ENCODE data around the gene GALNT13. TPM values are rescaled to one million over a fixed set of nuclear protein-coding genes. Genes with fewer than 3 reads are reported as not detected.

Gene GALNT13
- total RNA-seq, 1 experiment from 2014 or later = not detected

- ChIA-PET POLR2A (no interaction called here), CTCF (no interaction called here)
- no peak overlapping the region for H3K4me3 ChIP-seq (ENCODE audit: low read depth, low read length)
- H3K4me3 Mint-ChIP-seq (ENCODE audit: unreplicated experiment) = no peak overlapping the region
- H3K4me1 ChIP-seq = no peaks in the 10 kb centered on the region
- no peaks in the 10 kb centered on the region for H3K36me3 ChIP-seq (ENCODE audit: control insufficient read depth, insufficient read depth, low read length)
- no peak overlapping the region for H3K27ac Mint-ChIP-seq (ENCODE audit: unreplicated experiment)
- peaks cover 10% of the 10 kb centered on the region for H3K9me3 Mint-ChIP-seq (ENCODE audit: unreplicated experiment)
- H3K27me3 ChIP-seq (replicated peaks; ENCODE audit: control insufficient read depth, insufficient read depth, low read length) = no peaks in the 10 kb centered on the region
- intact Hi-C loops (cut with micrococcal nuclease; ENCODE audit: unreplicated experiment) = no loop called here
- no TSS peak for BruUV-seq (replicated peaks)
- no peaks in the 10 kb centered on the region for H3K4me1 Mint-ChIP-seq (ENCODE audit: low read depth, unreplicated experiment)
- DNase-seq = no peak
- H3K9me3 ChIP-seq = no peaks in the 10 kb centered on the region; the same call in 1 of the 2 replicates
- no peaks in the 10 kb centered on the region for H3K36me3 Mint-ChIP-seq (ENCODE audit: insufficient read depth, unreplicated experiment)
- TF ChIP-seq, protein P1, sequence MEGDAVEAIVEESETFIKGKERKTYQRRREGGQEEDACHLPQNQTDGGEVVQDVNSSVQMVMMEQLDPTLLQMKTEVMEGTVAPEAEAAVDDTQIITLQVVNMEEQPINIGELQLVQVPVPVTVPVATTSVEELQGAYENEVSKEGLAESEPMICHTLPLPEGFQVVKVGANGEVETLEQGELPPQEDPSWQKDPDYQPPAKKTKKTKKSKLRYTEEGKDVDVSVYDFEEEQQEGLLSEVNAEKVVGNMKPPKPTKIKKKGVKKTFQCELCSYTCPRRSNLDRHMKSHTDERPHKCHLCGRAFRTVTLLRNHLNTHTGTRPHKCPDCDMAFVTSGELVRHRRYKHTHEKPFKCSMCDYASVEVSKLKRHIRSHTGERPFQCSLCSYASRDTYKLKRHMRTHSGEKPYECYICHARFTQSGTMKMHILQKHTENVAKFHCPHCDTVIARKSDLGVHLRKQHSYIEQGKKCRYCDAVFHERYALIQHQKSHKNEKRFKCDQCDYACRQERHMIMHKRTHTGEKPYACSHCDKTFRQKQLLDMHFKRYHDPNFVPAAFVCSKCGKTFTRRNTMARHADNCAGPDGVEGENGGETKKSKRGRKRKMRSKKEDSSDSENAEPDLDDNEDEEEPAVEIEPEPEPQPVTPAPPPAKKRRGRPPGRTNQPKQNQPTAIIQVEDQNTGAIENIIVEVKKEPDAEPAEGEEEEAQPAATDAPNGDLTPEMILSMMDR (IDR thresholded peaks at IDR 0.05; ENCODE audit: insufficient read depth in 1 of 2, low read depth in 1 of 2, low read length in 1 of 2, severe bottlenecking in 1 of 2, unreplicated experiment in 1 of 2) = no peak
- no peaks in the 10 kb centered on the region for H3K27me3 Mint-ChIP-seq (ENCODE audit: insufficient read depth, unreplicated experiment)
Measured at GRCh38 chr2:154289870-154290269, 418.1 kb downstream of the GALNT13 start.

- Histone ChIP-seq H3K36me3 (ENCODE audit: control insufficient read depth, insufficient read depth, low read length) (no peaks in the 10 kb centered on the region), H3K4me3 (ENCODE audit: low read depth, low read length) (no peak overlapping the region), H3K9me3 (no peaks in the 10 kb centered on the region; the same call in 1 of the 2 replicates), H3K4me1 (no peaks in the 10 kb centered on the region), H3K27me3 (replicated peaks; ENCODE audit: control insufficient read depth, insufficient read depth, low read length) (no peaks in the 10 kb centered on the region)
- no peak overlapping the region for H3K27ac Mint-ChIP-seq (ENCODE audit: unreplicated experiment)
- intact Hi-C loops (cut with micrococcal nuclease; ENCODE audit: unreplicated experiment) = no loop called here
- no peak overlapping the region for H3K4me3 Mint-ChIP-seq (ENCODE audit: unreplicated experiment)
- no TSS peak for BruUV-seq (replicated peaks)
- POLR2A ChIA-PET = no interaction called here
- TF ChIP-seq, protein P1 (IDR thresholded peaks at IDR 0.05; ENCODE audit: insufficient read depth in 1 of 2, low read depth in 1 of 2, low read length in 1 of 2, severe bottlenecking in 1 of 2, unreplicated experiment in 1 of 2) = no peak
- peaks cover 10% of the 10 kb centered on the region for H3K9me3 Mint-ChIP-seq (ENCODE audit: unreplicated experiment)
- CTCF ChIA-PET = no interaction called here
- no peak for DNase-seq
- no peaks in the 10 kb centered on the region for H3K4me1 Mint-ChIP-seq (ENCODE audit: low read depth, unreplicated experiment)
- H3K36me3 Mint-ChIP-seq (ENCODE audit: insufficient read depth, unreplicated experiment) = no peaks in the 10 kb centered on the region
- H3K27me3 Mint-ChIP-seq (ENCODE audit: insufficient read depth, unreplicated experiment) = no peaks in the 10 kb centered on the region
Measured at GRCh38 chr2:154291511-154291910, 419.8 kb downstream of the GALNT13 start.

GRCh38 chr2:154291927-154292326 is 420.2 kb downstream of the GALNT13 start:
- Histone ChIP-seq H3K4me3 (ENCODE audit: low read depth, low read length) (no peak overlapping the region), H3K27me3 (replicated peaks; ENCODE audit: control insufficient read depth, insufficient read depth, low read length) (no peaks in the 10 kb centered on the region), H3K36me3 (ENCODE audit: control insufficient read depth, insufficient read depth, low read length) (no peaks in the 10 kb centered on the region), H3K4me1 (no peaks in the 10 kb centered on the region), H3K9me3 (no peaks in the 10 kb centered on the region; the same call in 1 of the 2 replicates)
- Mint-ChIP-seq H3K4me3 (ENCODE audit: unreplicated experiment) (no peak overlapping the region), H3K36me3 (ENCODE audit: insufficient read depth, unreplicated experiment) (no peaks in the 10 kb centered on the region), H3K27me3 (ENCODE audit: insufficient read depth, unreplicated experiment) (no peaks in the 10 kb centered on the region), H3K4me1 (ENCODE audit: low read depth, unreplicated experiment) (no peaks in the 10 kb centered on the region), H3K9me3 (ENCODE audit: unreplicated experiment) (peaks cover 10% of the 10 kb centered on the region), H3K27ac (ENCODE audit: unreplicated experiment) (no peak overlapping the region)
- DNase-seq = no peak
- POLR2A ChIA-PET = no interaction called here
- no TSS peak for BruUV-seq (replicated peaks)
- TF ChIP-seq, protein P1 (IDR thresholded peaks at IDR 0.05; ENCODE audit: insufficient read depth in 1 of 2, low read depth in 1 of 2, low read length in 1 of 2, severe bottlenecking in 1 of 2, unreplicated experiment in 1 of 2) = no peak
- CTCF ChIA-PET = no interaction called here
- intact Hi-C loops (cut with micrococcal nuclease; ENCODE audit: unreplicated experiment) = no loop called here

Measured in Caco-2 (cell line).